ENCODE results near the gene LOC128125822.

Gene LOC128125822

GRCh38 chr6:63530991-63531390 lies 41.3 kb upstream of the LOC128125822 start:
- no peak overlapping the region for H3K4me2 ChIP-seq (ENCODE audit: insufficient read depth, low read length)
- no peak overlapping the region for H3K27ac ChIP-seq (ENCODE audit: low read depth, low read length)
- no peak overlapping the region for H2AFZ ChIP-seq (ENCODE audit: low read length)
- H3K36me3 ChIP-seq (ENCODE audit: insufficient read depth, low read length): no peaks in the 10 kb centered on the region
- no peak for TF ChIP-seq CTCF (IDR thresholded peaks at IDR 0.05; ENCODE audit: extremely low read depth, low read depth, low read length)
- H3K27me3 ChIP-seq (ENCODE audit: insufficient read depth, low read length): no peaks in the 10 kb centered on the region
- peaks cover 16% of the 10 kb centered on the region for H3K4me1 ChIP-seq (ENCODE audit: insufficient read depth, low read length)
- no peaks in the 10 kb centered on the region for H3K9me3 ChIP-seq (ENCODE audit: low read depth, low read length)
- H4K20me1 ChIP-seq (ENCODE audit: insufficient read depth, low read length): no peaks in the 10 kb centered on the region
- DNase-seq (ENCODE audit: insufficient read length, low spot score, missing footprints): no peak
- no peak overlapping the region for H3K4me3 ChIP-seq (ENCODE audit: insufficient read depth, low read length)
- no peaks in the 10 kb centered on the region for H3K79me2 ChIP-seq (ENCODE audit: insufficient read depth, low read length)

- DNase-seq (ENCODE audit: insufficient read length, low spot score, missing footprints): no peak
- no peaks in the 10 kb centered on the region for H4K20me1 ChIP-seq (ENCODE audit: insufficient read depth, low read length)
- H3K79me2 ChIP-seq (ENCODE audit: insufficient read depth, low read length): no peaks in the 10 kb centered on the region
- H3K36me3 ChIP-seq (ENCODE audit: insufficient read depth, low read length): no peaks in the 10 kb centered on the region
- H3K4me1 ChIP-seq (ENCODE audit: insufficient read depth, low read length): peaks cover 10% of the 10 kb centered on the region
- no peak overlapping the region for H2AFZ ChIP-seq (ENCODE audit: low read length)
- no peak for TF ChIP-seq CTCF (IDR thresholded peaks at IDR 0.05; ENCODE audit: extremely low read depth, low read depth, low read length)
- no peaks in the 10 kb centered on the region for H3K9me3 ChIP-seq (ENCODE audit: low read depth, low read length)
- no peak overlapping the region for H3K27ac ChIP-seq (ENCODE audit: low read depth, low read length)
- no peaks in the 10 kb centered on the region for H3K27me3 ChIP-seq (ENCODE audit: insufficient read depth, low read length)
- no peak overlapping the region for H3K4me2 ChIP-seq (ENCODE audit: insufficient read depth, low read length)
- no peak overlapping the region for H3K4me3 ChIP-seq (ENCODE audit: insufficient read depth, low read length)
Measured at GRCh38 chr6:63533026-63533425, 39.3 kb upstream of the LOC128125822 start.

GRCh38 chr6:63533952-63534351 lies 38.3 kb upstream of the LOC128125822 start:
- Histone ChIP-seq H3K4me1 (ENCODE audit: insufficient read depth, low read length) (peaks cover 5% of the 10 kb centered on the region), H3K79me2 (ENCODE audit: insufficient read depth, low read length) (no peaks in the 10 kb centered on the region), H3K27me3 (ENCODE audit: insufficient read depth, low read length) (no peaks in the 10 kb centered on the region), H3K27ac (ENCODE audit: low read depth, low read length) (no peak overlapping the region), H3K9me3 (ENCODE audit: low read depth, low read length) (no peaks in the 10 kb centered on the region), H3K4me3 (ENCODE audit: insufficient read depth, low read length) (no peak overlapping the region), H3K36me3 (ENCODE audit: insufficient read depth, low read length) (no peaks in the 10 kb centered on the region), H3K4me2 (ENCODE audit: insufficient read depth, low read length) (no peak overlapping the region), H2AFZ (ENCODE audit: low read length) (no peak overlapping the region), H4K20me1 (ENCODE audit: insufficient read depth, low read length) (no peaks in the 10 kb centered on the region)
- no peak for DNase-seq (ENCODE audit: insufficient read length, low spot score, missing footprints)
- no peak for TF ChIP-seq CTCF (IDR thresholded peaks at IDR 0.05; ENCODE audit: extremely low read depth, low read depth, low read length)

- Histone ChIP-seq H4K20me1 (ENCODE audit: insufficient read depth, low read length) (no peaks in the 10 kb centered on the region), H3K4me2 (ENCODE audit: insufficient read depth, low read length) (no peak overlapping the region), H3K79me2 (ENCODE audit: insufficient read depth, low read length) (no peaks in the 10 kb centered on the region), H3K27ac (ENCODE audit: low read depth, low read length) (no peak overlapping the region), H3K4me3 (ENCODE audit: insufficient read depth, low read length) (no peak overlapping the region), H2AFZ (ENCODE audit: low read length) (no peak overlapping the region), H3K27me3 (ENCODE audit: insufficient read depth, low read length) (no peaks in the 10 kb centered on the region), H3K36me3 (ENCODE audit: insufficient read depth, low read length) (no peaks in the 10 kb centered on the region), H3K4me1 (ENCODE audit: insufficient read depth, low read length) (no peaks in the 10 kb centered on the region), H3K9me3 (ENCODE audit: low read depth, low read length) (no peaks in the 10 kb centered on the region)
- no peak for DNase-seq (ENCODE audit: insufficient read length, low spot score, missing footprints)
- no peak for TF ChIP-seq CTCF (IDR thresholded peaks at IDR 0.05; ENCODE audit: extremely low read depth, low read depth, low read length)
Measured at GRCh38 chr6:63537201-63537958, 34.9 kb upstream of the LOC128125822 start.

Data from osteoblast (primary cell).